SK-N-SH (cell line): ENCODE results near the gene SORBS2. TPM values are rescaled to one million over a fixed set of nuclear protein-coding genes. Genes with fewer than 3 reads are reported as not detected.

Experiments
- CTCF ChIA-PET: fragments of 300-600, 350-600 bp; formaldehyde crosslinking; extraction: SDS; loops from one replicate; lab custom pipeline; 2021; lab: Yijun Ruan, JAX
- POLR2A ChIA-PET: fragments of 350-600 bp; sonication (Branson Sonifier 250); formaldehyde crosslinking; extraction: SDS; loops from one replicate; lab custom pipeline; 2020; ENCODE audit warnings: antibody characterized with exemption, inconsistent platforms; lab: Yijun Ruan, JAX
- DNase-seq: peaks from one replicate; pipeline ENCODE4 v3.0.0; 2012
- H2AFZ ChIP-seq: fragments of 200-600 bp; sonication (generic); 2 replicates; pipeline ENCODE4 v1.8.1; 2016; ENCODE audit warnings: antibody characterized with exemption, mild to moderate bottlenecking, low read depth
- H3F3A ChIP-seq: fragments of 200-600 bp; sonication (generic); replicated peaks from 2 replicates; pipeline ENCODE3; 2016; ENCODE audit warnings: antibody characterized with exemption, mild to moderate bottlenecking; ENCODE audit not compliant: insufficient read depth
- H3K27ac ChIP-seq, 2 experiments: fragments of 200-500 bp in 1 of 2; fragments of 200-600 bp in 1 of 2; sonication (Bioruptor generic) in 1 of 2; sonication (generic), shearing (Covaris generic) in 1 of 2; 2 replicates each; pipeline versions ENCODE4 v1.5.1 to v1.6.1; 2014 to 2016; ENCODE audit warnings: low read depth in 2 of 2, inconsistent platforms in 1 of 2, low read length in 1 of 2, mild to moderate bottlenecking in 1 of 2, mixed read lengths in 1 of 2
- H3K27me3 ChIP-seq: fragments of 200-600 bp; sonication (generic), shearing (Covaris generic); 2 replicates; pipeline ENCODE4 v1.6.1; 2016; ENCODE audit warnings: mixed run types; ENCODE audit not compliant: insufficient read depth
- H3K36me3 ChIP-seq, 2 experiments: fragments of 200-500 bp in 1 of 2; fragments of 200-600 bp in 1 of 2; sonication (Bioruptor generic) in 1 of 2; sonication (generic) in 1 of 2; replicated peaks in 1 of 2; 2 replicates each; pipeline versions ENCODE3 to v1.5.1; 2014 to 2016; ENCODE audit warnings: low read length in 1 of 2, mild to moderate bottlenecking in 1 of 2; ENCODE audit not compliant: insufficient read depth in 2 of 2, control insufficient read depth in 1 of 2
- H3K4me1 ChIP-seq, 2 experiments: fragments of 200-500 bp in 1 of 2; fragments of 200-600 bp in 1 of 2; sonication (Bioruptor generic) in 1 of 2; sonication (generic), shearing (Covaris generic) in 1 of 2; 2 replicates each; pipeline versions ENCODE4 v1.5.1 to v1.6.1; 2014 to 2016; ENCODE audit warnings: low read depth in 1 of 2, low read length in 1 of 2, mixed run types in 1 of 2; ENCODE audit not compliant: insufficient read depth in 2 of 2, control insufficient read depth in 1 of 2
- H3K4me2 ChIP-seq: fragments of 200-600 bp; sonication (generic), shearing (Covaris generic); 2 replicates; pipeline ENCODE4 v1.6.1; 2017; ENCODE audit warnings: mixed run types
- H3K4me3 ChIP-seq, 2 experiments: fragments of 200-500 bp in 1 of 2; fragments of 200-600 bp in 1 of 2; sonication (Bioruptor generic) in 1 of 2; sonication (generic), shearing (Covaris generic) in 1 of 2; 2 replicates each; pipeline versions ENCODE4 v1.5.1 to v1.8.1; 2014 to 2016; ENCODE audit warnings: low read depth in 2 of 2, inconsistent platforms in 1 of 2, low read length in 1 of 2, mild to moderate bottlenecking in 1 of 2, mixed read lengths in 1 of 2, moderate library complexity in 1 of 2
- H3K79me2 ChIP-seq: fragments of 200-600 bp; sonication (generic); 2 replicates; pipeline ENCODE4 v1.8.1; 2017; ENCODE audit warnings: mild to moderate bottlenecking; ENCODE audit not compliant: insufficient read depth
- H3K9ac ChIP-seq: fragments of 200-600 bp; sonication (generic); 2 replicates; pipeline ENCODE4 v1.6.1; 2017; ENCODE audit warnings: mixed run types
- H3K9me2 ChIP-seq: fragments of 200-600 bp; sonication (generic); 2 replicates; pipeline ENCODE4 v1.6.1; 2017; ENCODE audit warnings: mixed run types
- H3K9me3 ChIP-seq: fragments of 200-600 bp; sonication (generic); 2 replicates; pipeline ENCODE4 v1.6.1; 2017; ENCODE audit warnings: mixed run types, mild to moderate bottlenecking, moderate library complexity
- H4K20me1 ChIP-seq: fragments of 200-600 bp; sonication (generic); 2 replicates; pipeline ENCODE4 v1.6.1; 2017; ENCODE audit warnings: mild to moderate bottlenecking, mixed run types; ENCODE audit not compliant: insufficient read depth
- ELF1 ChIP-seq: IDR thresholded peaks from 2 replicates; pipeline ENCODE4 v1.4.0; 2012
- EP300 ChIP-seq, 2 experiments: IDR thresholded peaks; 2 replicates each; pipeline versions ENCODE4 v1.4.0 to v1.6.1; 2012; ENCODE audit warnings: borderline replicate concordance in 1 of 2, low read depth in 1 of 2, low read length in 1 of 2
- EZH2phosphoT487 ChIP-seq: fragments of 200-600 bp; sonication (generic); IDR thresholded peaks from 2 replicates; pipeline ENCODE4 v1.6.1; 2017; ENCODE audit warnings: low read depth, mixed run types, mild to moderate bottlenecking, antibody characterized with exemption, moderate library complexity, borderline replicate concordance
- FOSL2 ChIP-seq: IDR thresholded peaks from 2 replicates; pipeline ENCODE4 v1.4.0; 2012; ENCODE audit warnings: low read depth, mild to moderate bottlenecking, moderate library complexity, borderline replicate concordance
- FOXJ3 ChIP-seq: sonication (generic); formaldehyde crosslinking; IDR thresholded peaks from 2 replicates; pipeline ENCODE4 v1.5.1; 2020; ENCODE audit warnings: mild to moderate bottlenecking, missing genetic modification reagents
- FOXM1 ChIP-seq: IDR thresholded peaks from 2 replicates; pipeline ENCODE4 v1.4.0; 2012; ENCODE audit warnings: low read depth, mild to moderate bottlenecking
- GABPA ChIP-seq: IDR thresholded peaks from 2 replicates; pipeline ENCODE4 v1.4.0; 2012; ENCODE audit warnings: low read depth, mild to moderate bottlenecking
- GATA2 ChIP-seq: sonication (generic); formaldehyde crosslinking; IDR thresholded peaks from 2 replicates; pipeline ENCODE4 v1.5.0; 2020; ENCODE audit warnings: mild to moderate bottlenecking, missing genetic modification reagents
- JUND ChIP-seq: IDR thresholded peaks from 2 replicates; pipeline ENCODE4 v1.4.0; 2012
- NRF1 ChIP-seq: IDR thresholded peaks from 2 replicates; pipeline ENCODE4 v1.6.1; 2012; ENCODE audit warnings: low read depth, mild to moderate bottlenecking, low read length
- RAD21 ChIP-seq: IDR thresholded peaks from 2 replicates; pipeline ENCODE4 v1.6.1; 2012; ENCODE audit warnings: mild to moderate bottlenecking, low read length
- RCOR1 ChIP-seq: fragments of 150-350 bp; IDR thresholded peaks from 2 replicates; pipeline ENCODE4 v1.6.1; 2017; ENCODE audit warnings: antibody characterized with exemption, low read length
- RXRA ChIP-seq: IDR thresholded peaks from 2 replicates; pipeline ENCODE4 v1.4.0; 2012; ENCODE audit warnings: low read depth, mild to moderate bottlenecking, borderline replicate concordance
- SMC3 ChIP-seq: IDR thresholded peaks from 2 replicates; pipeline ENCODE4 v1.6.1; 2012; ENCODE audit warnings: low read depth, low read length, improper control_type of control experiment
- TAF1 ChIP-seq: IDR thresholded peaks from 2 replicates; pipeline ENCODE4 v1.6.1; 2012; ENCODE audit warnings: low read depth, mild to moderate bottlenecking, low read length, moderate library complexity, borderline replicate concordance
- TEAD4 ChIP-seq: IDR thresholded peaks from 2 replicates; pipeline ENCODE4 v1.4.0; 2012; ENCODE audit warnings: mild to moderate bottlenecking, borderline replicate concordance; ENCODE audit not compliant: insufficient read depth
- WGBS: methylation state at CpG from one replicate; pipeline ENCODE4 v1.1.6; 2017; ENCODE audit warnings: low lambda C conversion rate; 5-methylcytosine and 5-hydroxymethylcytosine counted together
- polyA plus RNA-seq, 3 experiments: library from polyadenylated mRNA; depleted of rRNA; stranded (reverse); fragments of >200 nt; gene quantifications; 2 replicates each; pipeline ENCODE4 v1.2.3, GENCODE V29; 2012
- TF ChIP-seq, protein P1 (sequence below): fragments of 150-350 bp; IDR thresholded peaks from 2 replicates; pipeline ENCODE4 v1.6.1; 2016; ENCODE audit warnings: mild to moderate bottlenecking, low read depth, low read length
- TF ChIP-seq, protein P2 (sequence below): fragments of 200-600 bp; sonication (generic); IDR thresholded peaks from 2 replicates; pipeline ENCODE4 v1.6.1; 2017; ENCODE audit warnings: antibody characterized with exemption, mild to moderate bottlenecking, moderate library complexity

SORBS2 gene
- polyA plus RNA-seq, 1 of the 3 experiments (the other 2 are of a cell fraction): 2.5 TPM

DNA sequence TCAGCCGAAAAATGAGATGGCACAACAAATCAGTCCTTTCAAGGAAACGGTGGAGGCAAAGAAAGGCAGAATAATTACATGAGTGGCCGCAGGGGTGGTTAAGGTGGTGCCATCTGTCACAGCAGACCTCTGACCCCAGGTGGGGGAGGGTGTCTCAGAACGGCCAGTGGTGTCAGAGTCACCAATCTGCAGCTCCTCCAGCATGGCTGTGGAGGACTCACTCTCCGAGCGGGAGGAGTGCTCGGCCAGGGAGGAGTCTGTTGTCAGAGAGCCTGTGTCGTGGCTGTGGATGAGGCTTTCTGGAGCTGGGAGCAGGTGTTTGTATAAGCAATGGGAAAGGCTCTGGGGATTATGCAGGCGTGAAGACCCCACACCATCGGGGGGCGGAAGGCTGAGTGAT lies 146.3 kb downstream of the SORBS2 start:
- no peaks in the 10 kb centered on the region for H4K20me1 ChIP-seq
- H3K79me2 ChIP-seq: no peaks in the 10 kb centered on the region
- WGBS: 71% methylated on average over 11 of the region's 11 CpGs
- ChIA-PET POLR2A (no interaction called here), CTCF (interaction anchor here (0.8 to 1.2 kb wide), 5 partner anchors 10 to 372 kb away, joined by 3 to 5 read pairs (median 3); no protein-coding TSS in a partner anchor)
- H3K4me2 ChIP-seq: no peak overlapping the region
- no peak overlapping the region for H3K9ac ChIP-seq
- no peaks in the 10 kb centered on the region for H3K9me2 ChIP-seq
- H3K27me3 ChIP-seq: no peaks in the 10 kb centered on the region
- H3K9me3 ChIP-seq: no peaks in the 10 kb centered on the region
- H3K4me3 ChIP-seq: no peak overlapping the region
- H2AFZ ChIP-seq: no peak overlapping the region
- no peak for DNase-seq
- H3K36me3 ChIP-seq: no peaks in the 10 kb centered on the region
- H3F3A ChIP-seq: no peaks in the 10 kb centered on the region
- H3K4me1 ChIP-seq: no peaks in the 10 kb centered on the region; a peak in 1 of 4 replicates
- TF ChIP-seq RXRA (no peak), RCOR1 (no peak), FOXJ3 (CRISPR knock-in tag) (no peak), FOXM1 (no peak), TEAD4 (no peak), EP300 (IDR thresholded peaks at IDR 0.05; ENCODE audit: borderline replicate concordance in 1 of 2, low read depth in 1 of 2, low read length in 1 of 2) (no peak), SMC3 (no peak), FOSL2 (no peak), RAD21 (no peak), GATA2 (no peak), NRF1 (no peak), ELF1 (no peak), EZH2phosphoT487 (no peak), TAF1 (no peak), GABPA (no peak), JUND (no peak)
- TF ChIP-seq, protein P1, sequence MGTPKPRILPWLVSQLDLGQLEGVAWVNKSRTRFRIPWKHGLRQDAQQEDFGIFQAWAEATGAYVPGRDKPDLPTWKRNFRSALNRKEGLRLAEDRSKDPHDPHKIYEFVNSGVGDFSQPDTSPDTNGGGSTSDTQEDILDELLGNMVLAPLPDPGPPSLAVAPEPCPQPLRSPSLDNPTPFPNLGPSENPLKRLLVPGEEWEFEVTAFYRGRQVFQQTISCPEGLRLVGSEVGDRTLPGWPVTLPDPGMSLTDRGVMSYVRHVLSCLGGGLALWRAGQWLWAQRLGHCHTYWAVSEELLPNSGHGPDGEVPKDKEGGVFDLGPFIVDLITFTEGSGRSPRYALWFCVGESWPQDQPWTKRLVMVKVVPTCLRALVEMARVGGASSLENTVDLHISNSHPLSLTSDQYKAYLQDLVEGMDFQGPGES: no peak
- TF ChIP-seq, protein P2, sequence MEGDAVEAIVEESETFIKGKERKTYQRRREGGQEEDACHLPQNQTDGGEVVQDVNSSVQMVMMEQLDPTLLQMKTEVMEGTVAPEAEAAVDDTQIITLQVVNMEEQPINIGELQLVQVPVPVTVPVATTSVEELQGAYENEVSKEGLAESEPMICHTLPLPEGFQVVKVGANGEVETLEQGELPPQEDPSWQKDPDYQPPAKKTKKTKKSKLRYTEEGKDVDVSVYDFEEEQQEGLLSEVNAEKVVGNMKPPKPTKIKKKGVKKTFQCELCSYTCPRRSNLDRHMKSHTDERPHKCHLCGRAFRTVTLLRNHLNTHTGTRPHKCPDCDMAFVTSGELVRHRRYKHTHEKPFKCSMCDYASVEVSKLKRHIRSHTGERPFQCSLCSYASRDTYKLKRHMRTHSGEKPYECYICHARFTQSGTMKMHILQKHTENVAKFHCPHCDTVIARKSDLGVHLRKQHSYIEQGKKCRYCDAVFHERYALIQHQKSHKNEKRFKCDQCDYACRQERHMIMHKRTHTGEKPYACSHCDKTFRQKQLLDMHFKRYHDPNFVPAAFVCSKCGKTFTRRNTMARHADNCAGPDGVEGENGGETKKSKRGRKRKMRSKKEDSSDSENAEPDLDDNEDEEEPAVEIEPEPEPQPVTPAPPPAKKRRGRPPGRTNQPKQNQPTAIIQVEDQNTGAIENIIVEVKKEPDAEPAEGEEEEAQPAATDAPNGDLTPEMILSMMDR: no peak
- H3K27ac ChIP-seq: no peak overlapping the region
